K562 (cell line): ENCODE results near the gene MARK3. TPM values are rescaled to one million over a fixed set of nuclear protein-coding genes. Genes with fewer than 3 reads are reported as not detected.
A peak's percentile ranks its signal among the peaks of the same experiment; 100 is the strongest.

ENCODE experiments used
- DPF2 ChIP-seq: fragments of 450-650 bp; IDR thresholded peaks from 2 replicates; pipeline ENCODE4 v1.6.1; 2016
- E2F6 ChIP-seq, 2 experiments: IDR thresholded peaks; 2 replicates each; pipeline ENCODE4 v1.6.1; 2011; ENCODE audit warnings: borderline replicate concordance in 1 of 2, control low read depth in 1 of 2, low read depth in 1 of 2, low read length in 1 of 2, mild to moderate bottlenecking in 1 of 2, mixed read lengths in 1 of 2, moderate library complexity in 1 of 2; ENCODE audit not compliant: insufficient read depth in 1 of 2, insufficient read length in 1 of 2, poor library complexity in 1 of 2, severe bottlenecking in 1 of 2; ENCODE audit errors: extremely low read depth in 1 of 2
- EGR1 ChIP-seq: fragments of 450-650 bp; conservative IDR thresholded peaks from 2 replicates; pipeline ENCODE4 v1.6.1; 2017; ENCODE audit warnings: mild to moderate bottlenecking
- HBP1 ChIP-seq: fragments of 450-650 bp; formaldehyde crosslinking; IDR thresholded peaks from 2 replicates; pipeline ENCODE4 v1.4.0; 2022; ENCODE audit warnings: missing genetic modification characterization
- KHSRP ChIP-seq: fragments of 450-650 bp; IDR thresholded peaks from 2 replicates; pipeline ENCODE4 v1.6.1; 2017
- RBBP5 ChIP-seq: fragments of 200-600 bp; sonication (generic); IDR thresholded peaks from 2 replicates; pipeline ENCODE4 v1.6.1; 2012; ENCODE audit warnings: borderline replicate concordance, mild to moderate bottlenecking, low read length, control low read depth, inconsistent platforms; ENCODE audit not compliant: insufficient read depth, poor library complexity, severe bottlenecking
- RUNX1 ChIP-seq: sonication (generic); IDR thresholded peaks from 2 replicates; pipeline ENCODE4 v1.6.1; 2016; ENCODE audit warnings: antibody characterized with exemption, low read depth
- ZNF407 ChIP-seq: fragments of 450-650 bp; IDR thresholded peaks from 2 replicates; pipeline ENCODE4 v1.6.1; 2016; ENCODE audit warnings: low read depth
- ZNF609 ChIP-seq: sonication (generic); formaldehyde crosslinking; IDR thresholded peaks from 2 replicates; pipeline ENCODE4 v1.8.1; 2023; ENCODE audit warnings: missing genetic modification reagents, mild to moderate bottlenecking, borderline replicate concordance
- polyA plus RNA-seq, 8 experiments: library from polyadenylated mRNA; depleted of rRNA in 4 of 8; stranded (reverse) in 5 of 8; unstranded in 3 of 8; fragments of >200 nt; fragmentation: Nextera tagmentation in 2 of 8; fragmentation: Illumina TruSeq in 1 of 8; extraction: Ambion mirVana in 2 of 8; extraction: Trizol in 1 of 8; gene quantifications; 2 replicates each; pipeline versions ENCODE4 v1.2.1 to v1.2.3, GENCODE V29; 2011 to 2014; ENCODE audit warnings: inconsistent platforms in 1 of 8, missing spikeins in 1 of 8
- total RNA-seq, 7 experiments: library from RNA; depleted of rRNA in 6 of 7; stranded (reverse); fragments of >200 nt in 6 of 7; fragmentation: Illumina TruSeq in 2 of 7; extraction: Trizol in 2 of 7; gene quantifications; 2 replicates each; pipeline versions ENCODE4 v1.2.1 to v1.2.3, GENCODE V29; 2011 to 2021; ENCODE audit warnings: low replicate concordance in 1 of 7

MARK3 gene
- total and polyA plus RNA-seq, 9 of the 15 experiments (the other 6 are each of a cell fraction or from before 2014, with no cell fraction given), result 10.1 to 68.7 (median 56.3) TPM

GRCh38 chr14:103520657-103521437 lies 135.6 kb downstream of the MARK3 start (continued):
- TF ChIP-seq E2F6 (IDR thresholded peaks at IDR 0.05; ENCODE audit: borderline replicate concordance in 1 of 2, extremely low read depth in 1 of 2, insufficient read depth in 1 of 2, insufficient read length in 1 of 2, low read depth in 1 of 2, low read length in 1 of 2, poor library complexity in 1 of 2, severe bottlenecking in 1 of 2), result peak; percentile 50 to 57
- peak; percentile 94 for TF ChIP-seq EGR1
- no peak for TF ChIP-seq RUNX1
- TF ChIP-seq HBP1 (CRISPR knock-in tag), result no peak
- TF ChIP-seq ZNF609, result no peak
- TF ChIP-seq DPF2, result no peak
- TF ChIP-seq KHSRP, result no peak
- TF ChIP-seq ZNF407, result no peak
- peak; percentile 62 for TF ChIP-seq RBBP5
